ENCODE results near the gene KCNAB2.

DNA sequence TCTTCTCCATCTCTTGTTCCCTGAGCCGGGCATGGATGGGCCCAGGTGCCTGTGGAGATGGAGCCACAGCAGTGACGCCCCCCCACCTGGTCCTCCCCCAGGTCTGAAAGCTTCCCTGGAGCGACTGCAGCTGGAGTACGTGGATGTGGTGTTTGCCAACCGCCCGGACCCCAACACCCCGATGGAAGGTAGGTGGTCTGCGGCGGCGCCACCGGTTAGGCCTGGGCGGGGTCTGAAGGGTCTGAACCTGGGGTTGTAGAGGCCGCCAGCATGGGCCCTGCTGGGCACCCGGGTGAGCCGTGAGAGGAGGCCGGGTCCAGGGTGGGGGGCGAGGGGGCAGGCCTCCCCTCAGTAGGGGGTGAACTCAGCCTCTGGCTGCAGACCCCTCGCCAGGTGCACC, 44.6 kb downstream of the KCNAB2 start:
- TF ChIP-seq, protein P1, sequence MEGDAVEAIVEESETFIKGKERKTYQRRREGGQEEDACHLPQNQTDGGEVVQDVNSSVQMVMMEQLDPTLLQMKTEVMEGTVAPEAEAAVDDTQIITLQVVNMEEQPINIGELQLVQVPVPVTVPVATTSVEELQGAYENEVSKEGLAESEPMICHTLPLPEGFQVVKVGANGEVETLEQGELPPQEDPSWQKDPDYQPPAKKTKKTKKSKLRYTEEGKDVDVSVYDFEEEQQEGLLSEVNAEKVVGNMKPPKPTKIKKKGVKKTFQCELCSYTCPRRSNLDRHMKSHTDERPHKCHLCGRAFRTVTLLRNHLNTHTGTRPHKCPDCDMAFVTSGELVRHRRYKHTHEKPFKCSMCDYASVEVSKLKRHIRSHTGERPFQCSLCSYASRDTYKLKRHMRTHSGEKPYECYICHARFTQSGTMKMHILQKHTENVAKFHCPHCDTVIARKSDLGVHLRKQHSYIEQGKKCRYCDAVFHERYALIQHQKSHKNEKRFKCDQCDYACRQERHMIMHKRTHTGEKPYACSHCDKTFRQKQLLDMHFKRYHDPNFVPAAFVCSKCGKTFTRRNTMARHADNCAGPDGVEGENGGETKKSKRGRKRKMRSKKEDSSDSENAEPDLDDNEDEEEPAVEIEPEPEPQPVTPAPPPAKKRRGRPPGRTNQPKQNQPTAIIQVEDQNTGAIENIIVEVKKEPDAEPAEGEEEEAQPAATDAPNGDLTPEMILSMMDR (IDR thresholded peaks at IDR 0.05): no peak
- no peak for TF ChIP-seq POLR2AphosphoS5 (IDR thresholded peaks at IDR 0.05)
- TF ChIP-seq POLR2A (IDR thresholded peaks at IDR 0.05): no peak
